Bronchial epithelial cell (primary cell): Measurements from ENCODE around the gene ATP2B1. TPM values are rescaled to one million over a fixed set of nuclear protein-coding genes. Genes with fewer than 3 reads are reported as not detected.

Experiments used
- DNase-seq: peaks from one replicate; pipeline ENCODE4 v3.0.0-alpha.2; 2010; ENCODE audit warnings: low read depth
- FAIRE-seq: peaks from 2 replicates; lab custom pipeline; 2011; peaks lifted over from hg19 to GRCh38; lab: Jason Lieb, UNC
- H3K27me3 ChIP-seq: 2 replicates; pipeline ENCODE4 v1.5.1; 2011; ENCODE audit warnings: low read length; ENCODE audit not compliant: control insufficient read depth, insufficient read depth
- H3K36me3 ChIP-seq: 2 replicates; pipeline ENCODE4 v1.5.1; 2011; ENCODE audit warnings: low read length; ENCODE audit not compliant: control insufficient read depth, insufficient read depth
- H3K4me3 ChIP-seq: 2 replicates; pipeline ENCODE4 v1.5.1; 2011; ENCODE audit warnings: mild to moderate bottlenecking, low read depth, low read length, control low read depth
- CTCF ChIP-seq: IDR thresholded peaks from 2 replicates; pipeline ENCODE4 v1.5.1; 2011; ENCODE audit warnings: mild to moderate bottlenecking, moderate library complexity, low read length, control low read depth, inconsistent platforms; ENCODE audit not compliant: insufficient read depth, severe bottlenecking
- total RNA-seq: library from RNA; depleted of rRNA; stranded (reverse); fragments of >200 nt; gene quantifications from 2 replicates; pipeline ENCODE4 v1.2.1, GENCODE V29; 2014

Gene ATP2B1
- total RNA-seq, 1 donor from 2014 or later: 69.8 TPM

GRCh38 chr12:89540586-89540985 lies 168.1 kb downstream of the ATP2B1 start:
- no peaks in the 10 kb centered on the region for H3K27me3 ChIP-seq
- no peaks in the 10 kb centered on the region for H3K36me3 ChIP-seq
- TF ChIP-seq CTCF: no peak
- FAIRE-seq: no peak
- H3K4me3 ChIP-seq: no peak overlapping the region
- no peak for DNase-seq

GRCh38 chr12:89539426-89540223 lies 169.0 kb downstream of the ATP2B1 start:
- no peak for FAIRE-seq
- no peak overlapping the region for H3K4me3 ChIP-seq

GRCh38 chr12:89538897-89539296 lies 169.7 kb downstream of the ATP2B1 start:
- H3K27me3 ChIP-seq: no peaks in the 10 kb centered on the region
- DNase-seq: no peak
- FAIRE-seq: no peak
- TF ChIP-seq CTCF: no peak
- H3K36me3 ChIP-seq: no peaks in the 10 kb centered on the region
- H3K4me3 ChIP-seq: no peak overlapping the region

More at GRCh38 chr12:89539426-89540223, 169.0 kb downstream of the ATP2B1 start:
- no peak for TF ChIP-seq CTCF
- no peaks in the 10 kb centered on the region for H3K27me3 ChIP-seq
- DNase-seq: no peak
- no peaks in the 10 kb centered on the region for H3K36me3 ChIP-seq

Other genes with a start within 250 kb of the ATP2B1 start
- gene GALNT4, start 184.0 kb downstream of the ATP2B1 start, total RNA-seq: 9.7 and 10.8 TPM in 2 replicates
- gene POC1B, start 182.8 kb downstream of the ATP2B1 start, total RNA-seq: 12.6 and 16.6 TPM in 2 replicates